Neural crest cell (in vitro differentiated cells): ENCODE data around the gene ITGA7. TPM values are rescaled to one million over a fixed set of nuclear protein-coding genes. Genes with fewer than 3 reads are reported as not detected.
A peak's percentile ranks its signal among the peaks of the same experiment; 100 is the strongest.

ENCODE experiments used
- DNase-seq: peaks from one replicate; pipeline ENCODE4 v3.0.0; 2021; ENCODE audit warnings: low read depth, mixed read lengths, low spot score
- H3K27ac Mint-ChIP-seq: one replicate; pipeline ENCODE4 v1.8.0; 2021; ENCODE audit warnings: mild to moderate bottlenecking, mixed read lengths; ENCODE audit not compliant: unreplicated experiment
- H3K27me3 Mint-ChIP-seq: 2 replicates; pipeline ENCODE4 v1.8.0; 2021; ENCODE audit warnings: low read depth, mild to moderate bottlenecking, mixed read lengths
- H3K36me3 Mint-ChIP-seq: 2 replicates; pipeline ENCODE4 v1.8.0; 2021; ENCODE audit warnings: low read depth, mild to moderate bottlenecking, mixed read lengths
- H3K4me1 Mint-ChIP-seq: 2 replicates; pipeline ENCODE4 v1.8.0; 2021; ENCODE audit warnings: mixed read lengths
- H3K4me3 Mint-ChIP-seq: one replicate; pipeline ENCODE4 v1.8.0; 2021; ENCODE audit warnings: mild to moderate bottlenecking, mixed read lengths
- H3K9me3 Mint-ChIP-seq: 2 replicates; pipeline ENCODE4 v1.8.0; 2021; ENCODE audit warnings: mixed read lengths
- total RNA-seq: library from RNA; stranded (reverse); gene quantifications from 2 replicates; pipeline ENCODE4 v1.2.1, GENCODE V29; 2021
- TF ChIP-seq, protein P1 (sequence below): fragments of 200-600 bp; sonication (generic); conservative IDR thresholded peaks from 2 replicates; pipeline ENCODE4 v1.5.0; 2021; ENCODE audit warnings: antibody characterized with exemption, mild to moderate bottlenecking

ITGA7 gene
- total RNA-seq, 1 donor from 2014 or later, result 63.7 TPM

DNA sequence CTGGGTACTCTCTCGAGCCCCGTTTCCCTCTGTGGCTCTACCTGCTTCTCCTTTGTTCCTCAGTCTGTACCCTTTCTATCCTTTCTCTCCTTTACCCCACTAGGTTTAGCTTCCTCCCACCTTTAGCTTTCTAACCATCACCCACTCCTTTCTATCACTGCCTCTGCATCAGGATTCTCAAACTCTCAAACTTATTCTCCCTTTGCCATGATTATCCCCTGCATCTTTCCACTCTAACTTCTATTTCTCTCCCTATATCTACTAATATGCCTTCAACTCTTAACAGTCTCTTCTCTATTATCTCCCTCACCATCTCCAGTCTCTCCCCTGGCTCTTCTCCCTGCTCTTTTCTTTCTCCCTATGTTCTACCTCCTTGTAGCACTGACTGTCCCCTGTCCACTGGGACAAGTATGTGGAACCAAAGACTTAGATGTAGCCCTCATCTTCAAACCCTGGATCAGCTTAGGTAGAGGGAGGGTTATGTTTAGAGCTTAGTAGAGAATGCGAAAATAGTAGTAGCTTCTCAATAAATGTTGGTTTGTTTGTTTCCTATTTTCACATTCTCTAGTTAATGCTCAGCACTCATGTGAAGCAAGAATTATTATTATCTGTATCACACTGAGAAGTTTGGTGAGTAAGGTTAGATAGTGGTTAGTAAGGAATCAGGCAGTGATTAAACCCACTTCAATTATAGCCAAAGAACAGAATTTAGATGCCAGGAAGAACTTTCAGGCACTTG lies 38.6 kb upstream of the ITGA7 start:
- DNase-seq, result no peak
- peak overlapping the region; percentile 95 for H3K27ac Mint-ChIP-seq
- H3K9me3 Mint-ChIP-seq, result no peaks in the 10 kb centered on the region
- H3K4me3 Mint-ChIP-seq, result peak overlapping the region; percentile 96
- peaks cover 72% of the 10 kb centered on the region for H3K4me1 Mint-ChIP-seq
- H3K36me3 Mint-ChIP-seq, result peaks cover 19% of the 10 kb centered on the region
- TF ChIP-seq, protein P1, sequence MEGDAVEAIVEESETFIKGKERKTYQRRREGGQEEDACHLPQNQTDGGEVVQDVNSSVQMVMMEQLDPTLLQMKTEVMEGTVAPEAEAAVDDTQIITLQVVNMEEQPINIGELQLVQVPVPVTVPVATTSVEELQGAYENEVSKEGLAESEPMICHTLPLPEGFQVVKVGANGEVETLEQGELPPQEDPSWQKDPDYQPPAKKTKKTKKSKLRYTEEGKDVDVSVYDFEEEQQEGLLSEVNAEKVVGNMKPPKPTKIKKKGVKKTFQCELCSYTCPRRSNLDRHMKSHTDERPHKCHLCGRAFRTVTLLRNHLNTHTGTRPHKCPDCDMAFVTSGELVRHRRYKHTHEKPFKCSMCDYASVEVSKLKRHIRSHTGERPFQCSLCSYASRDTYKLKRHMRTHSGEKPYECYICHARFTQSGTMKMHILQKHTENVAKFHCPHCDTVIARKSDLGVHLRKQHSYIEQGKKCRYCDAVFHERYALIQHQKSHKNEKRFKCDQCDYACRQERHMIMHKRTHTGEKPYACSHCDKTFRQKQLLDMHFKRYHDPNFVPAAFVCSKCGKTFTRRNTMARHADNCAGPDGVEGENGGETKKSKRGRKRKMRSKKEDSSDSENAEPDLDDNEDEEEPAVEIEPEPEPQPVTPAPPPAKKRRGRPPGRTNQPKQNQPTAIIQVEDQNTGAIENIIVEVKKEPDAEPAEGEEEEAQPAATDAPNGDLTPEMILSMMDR, result no peak
- H3K27me3 Mint-ChIP-seq, result no peaks in the 10 kb centered on the region

DNA sequence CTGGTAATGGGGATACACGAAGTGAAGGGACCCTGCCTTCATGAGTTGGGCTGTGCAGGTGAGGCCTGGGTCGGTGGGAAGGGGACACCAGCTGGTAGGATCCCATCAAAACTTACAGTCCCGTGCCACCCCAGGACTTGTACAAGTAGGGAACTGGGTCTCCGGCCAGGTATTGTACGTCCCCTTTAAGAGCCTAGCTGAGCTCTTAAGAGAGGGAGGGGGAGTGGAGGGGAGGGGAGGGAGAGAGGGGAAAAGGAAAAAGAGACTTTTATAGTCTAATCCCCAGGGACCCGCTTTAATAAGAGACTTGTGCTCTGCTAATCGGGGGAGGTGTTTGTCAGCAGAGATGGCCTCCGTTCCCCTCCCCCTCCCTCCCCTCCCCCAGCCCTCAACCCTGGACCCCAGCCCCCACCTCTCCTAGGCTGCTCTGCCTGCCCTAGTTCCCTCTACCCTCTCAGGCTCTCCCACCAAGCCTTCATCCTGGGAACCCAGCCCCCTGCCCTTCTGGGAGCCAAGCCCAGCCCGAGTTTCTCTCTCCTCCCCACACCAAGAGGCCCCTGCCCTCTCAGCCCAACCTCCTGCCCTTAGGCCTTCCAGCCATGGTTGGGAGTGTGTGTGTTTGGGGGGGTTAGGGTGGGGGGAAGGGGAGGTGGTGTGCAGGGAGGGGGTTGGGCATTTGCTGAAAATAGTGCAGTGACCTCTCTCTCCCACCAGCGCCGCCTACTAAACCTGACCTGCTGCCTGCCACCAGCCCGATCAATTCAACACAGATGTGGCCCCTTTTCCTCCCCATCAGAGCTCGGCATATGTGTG lies 37.9 kb upstream of the ITGA7 start:
- peak overlapping the region; percentile 96 for H3K4me3 Mint-ChIP-seq
- peaks cover 12% of the 10 kb centered on the region for H3K36me3 Mint-ChIP-seq
- peak overlapping the region; percentile 95 for H3K27ac Mint-ChIP-seq
- H3K4me1 Mint-ChIP-seq, result peaks cover 65% of the 10 kb centered on the region
- H3K27me3 Mint-ChIP-seq, result no peaks in the 10 kb centered on the region
- TF ChIP-seq, protein P1, result no peak
- no peaks in the 10 kb centered on the region for H3K9me3 Mint-ChIP-seq
- peak; percentile 79 for DNase-seq

DNA sequence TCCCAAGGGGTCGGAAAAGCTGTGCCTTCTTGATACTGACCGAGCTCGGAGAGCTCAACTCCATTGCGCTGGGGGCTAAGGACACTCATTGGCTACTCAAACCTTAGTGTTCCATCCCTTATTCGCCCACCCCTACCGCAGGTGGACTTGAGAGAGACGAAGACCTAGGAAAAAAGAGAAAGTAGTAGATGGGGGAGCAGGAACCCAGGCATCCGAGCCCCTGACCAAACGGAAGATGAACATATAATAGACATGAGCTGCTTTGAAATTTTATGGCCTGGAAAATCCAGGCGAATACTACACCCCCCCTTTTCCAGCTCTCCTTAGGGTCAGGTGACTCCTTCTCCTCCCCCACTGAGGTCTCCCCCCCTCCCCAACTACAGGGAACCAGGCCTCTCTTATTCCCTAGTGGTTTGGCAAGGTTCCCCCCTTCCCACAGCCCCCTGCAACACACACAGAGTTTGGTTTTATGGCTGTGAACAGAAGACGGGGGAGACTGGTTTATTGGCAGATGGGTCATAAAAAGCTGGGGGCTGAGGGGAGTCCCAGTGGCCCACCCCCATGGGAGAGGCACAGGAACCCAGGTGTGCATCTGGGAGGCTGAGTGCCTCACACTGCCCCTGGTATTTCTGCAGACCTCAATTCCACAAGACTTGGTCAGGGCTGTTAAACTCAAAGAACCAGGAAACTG lies 36.8 kb upstream of the ITGA7 start:
- peaks cover 7% of the 10 kb centered on the region for H3K36me3 Mint-ChIP-seq
- no peak for DNase-seq
- H3K4me3 Mint-ChIP-seq, result peak overlapping the region; percentile 96
- no peaks in the 10 kb centered on the region for H3K27me3 Mint-ChIP-seq
- TF ChIP-seq, protein P1, result no peak
- peaks cover 58% of the 10 kb centered on the region for H3K4me1 Mint-ChIP-seq
- H3K27ac Mint-ChIP-seq, result peak overlapping the region; percentile 85
- H3K9me3 Mint-ChIP-seq, result no peaks in the 10 kb centered on the region

DNA sequence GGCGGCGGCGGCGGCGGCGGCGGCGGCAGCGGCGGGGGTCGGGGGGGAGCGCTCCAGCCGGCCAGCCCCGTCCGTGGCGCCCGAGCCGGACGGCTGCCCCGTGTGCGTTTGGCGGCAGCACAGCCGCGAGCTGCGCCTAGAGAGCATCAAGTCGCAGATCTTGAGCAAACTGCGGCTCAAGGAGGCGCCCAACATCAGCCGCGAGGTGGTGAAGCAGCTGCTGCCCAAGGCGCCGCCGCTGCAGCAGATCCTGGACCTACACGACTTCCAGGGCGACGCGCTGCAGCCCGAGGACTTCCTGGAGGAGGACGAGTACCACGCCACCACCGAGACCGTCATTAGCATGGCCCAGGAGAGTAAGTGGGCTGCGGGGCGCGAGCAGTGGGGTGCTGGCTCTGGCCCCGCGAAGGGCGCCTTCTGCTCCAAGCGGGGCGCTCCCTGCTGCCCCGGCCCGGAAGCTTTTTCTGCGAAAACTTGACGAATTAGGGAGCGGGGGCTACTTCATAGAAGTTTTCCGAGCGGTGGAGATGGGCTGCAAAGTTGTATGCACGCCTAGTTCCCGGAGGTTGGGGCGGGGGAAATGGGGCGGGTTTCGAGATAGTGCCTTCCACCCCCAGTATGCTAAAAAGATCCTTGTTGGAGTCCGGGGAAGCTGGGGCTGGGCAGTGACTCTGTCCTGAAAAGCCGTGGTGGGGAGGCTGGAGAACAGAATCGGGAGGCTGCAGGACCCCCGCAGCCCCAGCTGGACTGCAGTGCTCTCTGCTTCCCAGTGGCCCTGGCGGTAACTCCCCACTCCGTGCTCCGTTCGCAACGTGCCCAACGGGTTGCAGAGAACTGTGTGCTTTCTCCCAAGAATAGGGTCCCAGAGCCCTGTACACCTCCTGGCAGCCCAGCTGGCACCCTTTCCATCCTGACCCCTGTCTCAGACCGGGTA lies 36.0 kb upstream of the ITGA7 start:
- no peaks in the 10 kb centered on the region for H3K9me3 Mint-ChIP-seq
- peak overlapping the region; percentile 96 for H3K4me3 Mint-ChIP-seq
- TF ChIP-seq, protein P1, result no peak
- no peaks in the 10 kb centered on the region for H3K36me3 Mint-ChIP-seq
- DNase-seq, result no peak
- peaks cover 58% of the 10 kb centered on the region for H3K4me1 Mint-ChIP-seq
- H3K27ac Mint-ChIP-seq, result peak overlapping the region; percentile 85
- H3K27me3 Mint-ChIP-seq, result no peaks in the 10 kb centered on the region
